Non-pigmented ciliary epithelial cell (primary cell): ENCODE results near the gene FAF1.
A peak's percentile ranks its signal among the peaks of the same experiment; 100 is the strongest.

ENCODE experiments used
- DNase-seq: peaks from one replicate; pipeline ENCODE4 v3.0.0-alpha.2; 2010; ENCODE audit warnings: low read depth

FAF1 gene

DNA sequence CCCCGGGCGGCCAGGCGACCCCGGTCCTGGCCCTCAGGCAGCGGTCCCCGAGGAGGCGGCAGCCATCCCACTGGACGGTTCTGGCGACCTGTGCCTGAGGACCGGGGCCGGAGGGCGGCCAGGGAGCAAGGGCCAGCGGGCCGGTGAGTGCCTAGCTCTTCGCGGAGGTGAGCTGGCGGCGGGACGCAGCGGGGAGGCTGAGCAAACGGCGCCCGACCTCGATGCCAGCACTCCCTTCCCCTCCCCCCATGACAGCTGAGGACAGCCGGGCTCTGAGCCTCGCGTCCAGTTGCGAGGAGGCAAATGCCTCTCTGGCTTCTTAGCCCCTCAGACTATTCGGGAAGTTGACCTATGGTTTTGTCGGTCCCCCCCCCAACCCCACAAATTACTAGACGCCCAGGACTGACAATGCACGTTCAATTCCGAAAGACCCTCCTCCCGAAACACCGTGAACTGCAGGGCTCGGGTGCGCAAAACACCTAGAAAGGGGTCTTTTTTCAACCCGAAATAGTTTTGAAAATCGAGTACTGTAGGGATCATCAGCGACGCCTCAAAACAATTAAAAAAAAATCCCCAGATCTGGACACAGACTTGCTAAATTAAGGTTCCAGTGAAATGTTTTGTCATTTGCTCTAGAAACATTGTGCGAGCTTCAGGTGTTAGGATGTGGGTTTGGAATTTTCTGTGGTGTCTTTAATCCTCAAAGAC is 18.2 kb upstream of the FAF1 start:
- DNase-seq, result no peak

DNA sequence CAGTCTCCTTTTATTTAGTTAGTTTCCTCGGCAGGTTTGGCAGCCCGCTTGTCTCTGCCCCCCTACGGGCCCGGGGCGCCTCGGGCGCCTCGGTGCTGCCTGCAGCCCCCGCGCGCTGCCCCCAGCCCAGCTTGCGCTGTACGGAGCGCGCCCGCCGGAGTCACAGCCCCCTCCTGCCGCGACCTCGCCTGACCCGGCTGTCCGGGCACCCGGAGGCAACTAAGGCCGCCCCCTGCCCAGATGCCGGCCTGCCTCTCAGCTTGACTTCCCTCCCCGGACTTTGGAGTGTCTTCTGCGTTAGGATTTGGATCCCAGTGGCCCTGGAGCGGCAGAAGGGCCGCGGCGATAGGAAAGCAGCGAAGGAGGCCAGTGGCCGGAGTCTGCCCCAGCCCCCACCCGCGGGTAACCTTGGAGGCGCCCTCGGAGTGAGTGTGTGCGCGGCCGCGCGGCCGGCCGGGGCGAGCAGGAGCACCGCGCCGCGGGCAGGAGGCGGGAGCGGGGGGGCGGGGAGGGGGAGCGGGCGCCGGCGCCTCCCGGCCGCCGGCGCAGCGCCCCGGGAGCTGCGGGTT is 17.6 kb upstream of the FAF1 start:
- no peak for DNase-seq

DNA sequence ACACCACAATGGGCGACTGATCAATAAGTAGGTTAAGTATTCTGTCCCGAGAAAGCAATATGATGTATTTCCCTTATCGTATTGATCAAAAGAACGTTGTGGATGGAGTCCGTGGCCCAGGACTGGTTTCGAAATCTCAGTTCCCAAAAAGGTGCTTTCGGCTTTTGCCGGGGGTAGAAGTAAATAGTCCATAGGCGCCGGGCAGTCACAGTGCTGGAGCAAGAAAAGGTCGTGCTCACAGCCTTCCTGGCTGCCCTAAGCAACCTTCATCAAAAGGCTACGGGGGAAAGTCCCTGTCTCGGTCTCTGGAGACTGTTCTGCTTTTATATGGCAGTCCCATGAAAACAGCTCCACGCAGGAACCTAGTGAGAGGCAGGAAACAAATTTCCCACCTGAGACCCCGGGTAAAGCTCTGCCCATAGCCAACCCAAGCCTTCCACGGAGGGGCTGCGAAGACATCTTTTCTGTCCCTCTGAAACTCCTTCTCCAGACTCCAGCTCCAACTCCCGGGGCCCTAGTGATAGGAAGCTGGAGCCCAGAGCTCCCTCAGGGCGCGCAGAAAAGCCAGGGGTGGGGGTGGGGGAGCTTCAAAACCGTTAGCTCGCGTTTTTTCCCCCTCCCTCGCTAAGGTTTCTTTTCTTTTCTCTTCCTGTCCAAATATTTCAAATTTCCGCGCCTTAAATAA is 17.0 kb upstream of the FAF1 start:
- DNase-seq, result no peak

- DNase-seq, result no peak
Observed at GRCh38 chr1:50976111-50976889, 16.2 kb upstream of the FAF1 start.

DNA sequence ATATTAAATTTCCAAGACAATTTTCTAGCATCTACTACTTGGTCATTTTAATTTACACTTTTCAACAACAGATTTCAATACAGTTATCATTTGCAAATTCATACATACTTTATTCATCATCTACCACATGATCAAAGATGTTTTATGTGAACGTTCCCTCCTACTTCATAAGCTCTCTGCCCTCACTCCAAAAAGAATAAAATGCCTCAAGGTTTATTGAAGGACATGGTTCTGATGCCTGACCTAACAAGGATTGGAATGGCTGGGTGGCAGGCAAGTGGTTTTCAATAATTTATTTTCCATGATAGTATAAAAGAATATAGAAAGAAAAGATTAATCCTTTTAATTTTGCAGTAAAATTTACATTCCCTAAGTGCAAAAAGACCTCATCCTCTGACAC is 15.4 kb upstream of the FAF1 start:
- no peak for DNase-seq

DNA sequence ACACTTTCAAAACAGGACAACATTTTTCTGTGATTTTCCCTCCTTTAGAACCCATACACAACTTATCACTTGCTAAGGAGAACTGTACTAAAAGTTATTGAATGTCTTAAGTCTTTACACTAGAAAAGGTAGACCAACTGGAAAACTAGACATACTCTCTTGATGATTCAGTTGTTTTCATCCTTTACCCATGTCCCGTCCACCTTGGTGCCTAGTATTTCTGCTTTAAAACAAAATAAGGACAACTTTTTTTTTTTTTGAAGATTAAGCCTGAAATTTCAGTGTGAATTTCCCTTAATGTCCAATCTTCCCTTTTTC is 14.5 kb upstream of the FAF1 start:
- no peak for DNase-seq

DNA sequence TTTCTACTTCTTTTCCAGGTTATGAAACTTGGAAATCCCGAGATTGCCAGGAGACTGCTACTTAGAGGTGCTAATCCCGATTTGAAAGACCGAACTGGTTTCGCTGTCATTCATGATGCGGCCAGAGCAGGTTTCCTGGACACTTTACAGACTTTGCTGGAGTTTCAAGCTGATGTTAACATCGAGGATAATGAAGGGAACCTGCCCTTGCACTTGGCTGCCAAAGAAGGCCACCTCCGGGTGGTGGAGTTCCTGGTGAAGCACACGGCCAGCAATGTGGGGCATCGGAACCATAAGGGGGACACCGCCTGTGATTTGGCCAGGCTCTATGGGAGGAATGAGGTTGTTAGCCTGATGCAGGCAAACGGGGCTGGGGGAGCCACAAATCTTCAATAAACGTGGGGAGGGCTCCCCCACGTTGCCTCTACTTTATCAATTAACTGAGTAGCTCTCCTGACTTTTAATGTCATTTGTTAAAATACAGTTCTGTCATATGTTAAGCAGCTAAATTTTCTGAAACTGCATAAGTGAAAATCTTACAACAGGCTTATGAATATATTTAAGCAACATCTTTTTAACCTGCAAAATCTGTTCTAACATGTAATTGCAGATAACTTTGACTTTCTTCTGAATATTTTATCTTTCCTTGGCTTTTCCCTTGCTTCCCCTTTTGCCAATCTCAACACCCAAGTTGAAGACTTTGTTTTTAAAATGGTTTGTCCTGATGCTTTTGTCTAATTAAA is 14.0 kb upstream of the FAF1 start:
- no peak for DNase-seq

- DNase-seq, result no peak
Observed at GRCh38 chr1:50973255-50973654, 13.2 kb upstream of the FAF1 start.

DNA sequence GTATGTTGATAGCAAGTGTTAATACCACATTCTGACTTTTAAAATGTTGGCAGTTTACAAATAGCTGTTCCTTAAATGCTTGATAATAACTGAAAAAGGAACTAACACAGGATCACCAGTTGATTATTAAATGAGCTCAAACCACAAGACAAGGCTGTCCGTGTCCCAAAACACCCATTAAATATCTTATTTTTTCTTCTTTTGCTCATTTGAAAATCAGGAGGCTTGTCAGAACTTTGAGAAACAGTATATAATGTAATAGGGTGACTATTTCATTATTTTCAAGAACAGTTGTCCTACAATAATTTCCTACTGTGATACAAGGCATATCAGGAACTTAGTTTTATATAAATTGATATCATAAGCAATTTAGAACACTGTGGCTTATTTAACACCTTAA is 12.7 kb upstream of the FAF1 start:
- no peak for DNase-seq

DNA sequence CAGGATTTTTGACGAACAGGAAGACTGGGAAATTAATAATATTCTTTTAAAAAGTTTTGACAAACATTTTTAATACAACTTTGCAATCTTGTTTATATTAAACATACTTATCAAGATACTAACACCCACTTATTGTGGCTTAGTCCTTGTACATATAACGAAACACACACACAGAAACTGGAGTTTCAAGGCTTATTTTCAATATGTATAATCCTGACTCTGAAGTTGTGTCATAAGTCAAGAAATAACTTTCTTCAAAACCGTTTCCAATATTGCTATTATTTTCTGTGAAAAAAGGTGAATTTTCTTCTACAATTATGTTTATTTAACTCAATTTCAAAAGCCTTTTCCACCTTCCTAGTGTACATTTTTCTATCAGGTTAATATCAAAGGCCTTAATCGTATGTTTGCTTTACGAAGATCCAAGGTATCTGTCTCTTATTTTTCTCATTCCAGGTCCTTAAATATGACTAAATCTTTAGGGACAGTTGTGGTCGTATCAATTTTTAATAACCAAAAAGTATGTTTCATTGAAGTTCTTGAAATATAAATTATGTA is 11.8 kb upstream of the FAF1 start:
- no peak for DNase-seq

DNA sequence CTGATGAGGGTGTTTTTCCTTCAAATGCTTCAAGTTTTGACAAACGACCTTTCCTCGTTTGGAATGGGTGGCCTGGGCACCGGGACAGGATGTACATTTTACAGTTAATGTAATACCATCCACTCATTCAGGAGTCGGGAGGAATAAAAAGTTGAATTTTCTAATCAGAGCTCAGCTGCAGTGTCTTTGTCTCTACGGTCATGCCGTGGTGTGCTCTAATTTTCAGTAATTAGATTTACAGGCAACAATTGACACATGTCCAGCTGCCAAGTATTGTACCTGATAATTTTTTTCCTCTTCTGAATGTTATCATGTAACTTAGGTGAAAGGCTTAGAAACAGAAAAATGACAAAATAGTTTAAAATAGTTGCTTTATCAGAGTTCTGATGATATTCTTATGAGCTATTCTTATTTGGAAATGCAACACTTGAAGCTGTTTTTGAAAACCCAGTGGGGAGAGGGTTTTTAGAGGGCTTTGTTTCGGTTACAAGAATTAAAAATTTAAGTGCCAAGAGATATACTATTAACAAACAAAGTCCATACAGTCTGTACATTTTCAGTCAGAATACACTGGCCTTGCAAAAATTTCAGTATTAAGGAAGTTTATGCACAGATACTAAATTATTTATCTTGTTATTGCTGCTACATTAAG is 11.0 kb upstream of the FAF1 start:
- no peak for DNase-seq

DNA sequence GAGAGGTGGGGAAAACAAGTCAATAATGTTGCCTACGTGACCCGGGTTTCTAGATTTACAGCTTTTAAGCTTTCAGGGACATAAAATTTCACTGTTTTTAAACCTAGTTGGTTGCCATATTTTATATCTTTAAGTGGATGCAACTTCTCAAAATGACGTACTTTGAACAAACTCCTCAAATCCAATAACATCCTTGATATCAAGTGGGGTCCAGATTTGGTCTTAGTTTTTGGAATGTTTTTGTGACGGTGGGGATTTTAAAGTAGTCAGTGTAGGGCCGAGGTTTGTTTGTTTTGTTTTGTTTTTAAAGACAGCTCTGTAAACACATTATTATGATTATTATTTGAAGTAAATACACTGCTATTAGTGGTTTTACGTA is 10.4 kb upstream of the FAF1 start:
- no peak for DNase-seq

GRCh38 chr1:50969611-50970508 is 9.8 kb upstream of the FAF1 start, which contains the start of gene CDKN2C:
CDKN2C (plus strand) TSS chr1:50970245; CDS start chr1:50970369, 124 bp downstream.
- DNase-seq, result no peak

- DNase-seq, result no peak
Observed at GRCh38 chr1:50968821-50969610, 8.9 kb upstream of the FAF1 start.

- peak; percentile 43 for DNase-seq
Observed at GRCh38 chr1:50968158-50968820, 8.2 kb upstream of the FAF1 start.

DNA sequence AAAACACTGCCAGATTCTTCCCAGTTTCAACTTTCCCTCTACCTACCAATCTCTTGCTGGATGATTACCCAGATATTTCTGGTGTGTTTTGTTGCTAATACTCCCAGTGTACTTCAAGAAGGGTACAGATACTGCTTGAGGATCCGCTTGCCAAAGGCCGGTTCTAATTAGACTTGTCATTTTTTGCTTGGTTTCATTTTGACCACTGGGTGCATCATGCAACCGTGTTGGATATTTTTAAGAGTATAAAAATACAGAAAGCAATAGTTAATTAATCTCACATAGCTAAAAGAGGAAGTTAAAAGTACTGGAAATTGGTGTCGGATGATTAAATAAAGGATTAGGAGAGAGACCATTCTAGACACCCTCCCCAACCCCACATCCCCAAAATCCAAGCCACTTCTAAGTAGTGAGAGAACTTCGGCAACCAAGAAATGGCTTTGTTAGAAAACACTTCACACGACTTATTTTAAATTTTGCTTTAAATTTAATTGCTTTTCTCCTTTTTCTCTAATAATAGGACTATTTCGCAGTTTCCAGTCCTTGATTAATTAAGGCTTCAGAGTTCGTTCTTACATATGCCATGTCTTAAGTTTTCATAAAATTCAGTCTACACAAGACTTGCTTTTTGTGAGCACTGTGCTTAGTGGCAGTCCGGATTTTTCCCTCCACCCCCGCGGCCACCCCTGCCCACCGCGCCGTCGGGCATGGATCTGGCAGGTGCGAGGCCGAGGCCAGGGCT is 7.5 kb upstream of the FAF1 start:
- DNase-seq, result no peak

DNA sequence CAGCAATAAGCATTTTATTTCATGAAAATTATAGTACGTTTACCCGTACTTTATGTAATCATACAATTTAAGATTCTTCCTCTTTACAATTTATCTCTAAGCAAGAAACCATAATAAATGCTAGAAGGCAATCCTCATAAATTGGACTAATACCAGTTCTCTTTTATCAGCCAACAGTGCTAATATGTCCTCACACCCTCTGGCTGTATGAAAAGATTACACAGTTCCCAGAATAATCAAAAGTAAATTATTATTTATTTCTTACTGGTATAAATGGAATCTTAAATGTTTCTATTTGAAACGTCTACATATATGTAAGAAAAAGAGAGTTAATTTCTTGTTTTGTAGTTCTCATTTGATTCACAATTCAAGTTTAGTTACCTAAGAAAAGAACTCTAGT is 6.9 kb upstream of the FAF1 start:
- DNase-seq, result no peak

DNA sequence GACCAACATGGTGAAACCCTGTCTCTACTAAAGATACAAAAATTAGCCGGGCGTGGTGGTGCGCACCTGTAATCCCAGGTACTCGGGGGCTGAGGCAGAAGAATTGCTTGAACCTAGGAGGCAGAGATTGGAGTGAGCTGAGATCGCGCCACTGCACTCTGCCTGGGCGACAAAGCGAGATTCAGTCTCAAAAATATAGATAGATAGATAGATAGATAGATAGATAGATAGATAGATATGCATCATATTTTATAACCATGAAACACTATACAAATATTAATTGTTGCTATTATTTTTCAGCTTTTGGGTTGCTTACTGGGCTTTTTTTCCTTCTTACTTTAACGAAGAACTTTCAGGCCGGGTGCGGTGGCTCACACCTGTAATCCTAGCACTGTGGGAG is 4.8 kb upstream of the FAF1 start:
- DNase-seq, result no peak
